Iris pigment epithelial cell (primary cell): ENCODE measurements around the gene HMHB1.

ENCODE experiments used
- DNase-seq: peaks from one replicate; pipeline ENCODE4 v3.0.0-alpha.2; 2011; ENCODE audit warnings: low read depth

Gene HMHB1

DNA sequence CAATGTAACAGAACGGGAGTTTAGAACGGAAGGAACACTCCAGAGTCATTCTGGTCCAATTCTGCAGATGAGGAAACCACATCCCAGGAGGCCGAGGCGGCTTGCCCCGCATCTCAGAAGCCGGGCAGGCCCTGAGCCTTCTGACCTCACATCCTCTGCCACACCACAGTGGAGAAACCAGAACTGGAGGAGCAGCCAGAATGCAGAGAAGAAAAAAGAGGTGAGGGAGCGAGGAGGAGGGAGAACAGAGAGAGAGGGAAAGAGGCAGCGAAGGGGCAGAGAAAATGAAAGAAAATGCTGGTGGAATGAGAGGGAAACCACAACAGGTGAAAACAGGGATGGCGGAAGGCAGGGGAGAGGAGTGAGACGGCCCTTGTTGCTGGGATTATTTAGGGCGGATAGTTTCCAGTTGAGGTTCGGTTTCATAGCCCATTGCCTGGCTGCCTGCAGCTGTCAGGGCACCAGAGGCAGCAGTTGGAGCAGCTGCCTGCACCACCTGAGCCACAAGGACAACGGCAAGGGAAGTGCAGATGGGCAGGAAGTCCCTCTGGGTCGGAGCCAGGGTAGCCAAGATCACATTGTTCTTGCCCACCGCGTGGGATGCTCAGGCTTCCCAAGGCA lies at the start of gene HMHB1:
Gene HMHB1 (plus strand): TSS at position 77 of the 621 bp plus-strand sequence.
- no peak for DNase-seq

DNA sequence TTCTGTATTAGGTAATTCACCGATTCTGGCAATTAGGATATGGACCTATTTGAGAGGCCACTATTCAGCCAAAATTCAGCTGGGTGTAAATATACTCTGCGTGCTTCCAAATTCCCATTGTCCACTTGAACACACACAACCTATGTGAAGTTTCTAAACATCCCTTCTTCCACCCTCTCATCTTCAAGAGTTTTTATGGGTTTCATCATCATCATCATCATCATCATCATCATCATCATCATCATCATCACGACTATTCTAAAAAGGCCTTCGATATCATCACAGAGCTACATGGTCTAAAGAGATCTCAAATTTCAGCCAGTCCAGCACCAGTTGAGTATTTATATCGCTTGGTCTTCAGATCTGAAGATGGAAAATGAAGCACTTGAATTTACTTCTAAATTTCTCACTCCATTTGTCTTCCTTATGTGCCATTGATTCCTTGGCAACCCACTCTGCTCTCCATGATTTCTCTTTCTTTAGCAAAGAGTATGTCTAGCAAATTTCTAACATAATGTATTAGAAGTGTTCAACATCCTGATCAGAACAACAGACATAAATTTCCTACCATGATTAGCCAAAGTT lies 49.2 kb upstream of the HMHB1 start:
- no peak for DNase-seq

DNA sequence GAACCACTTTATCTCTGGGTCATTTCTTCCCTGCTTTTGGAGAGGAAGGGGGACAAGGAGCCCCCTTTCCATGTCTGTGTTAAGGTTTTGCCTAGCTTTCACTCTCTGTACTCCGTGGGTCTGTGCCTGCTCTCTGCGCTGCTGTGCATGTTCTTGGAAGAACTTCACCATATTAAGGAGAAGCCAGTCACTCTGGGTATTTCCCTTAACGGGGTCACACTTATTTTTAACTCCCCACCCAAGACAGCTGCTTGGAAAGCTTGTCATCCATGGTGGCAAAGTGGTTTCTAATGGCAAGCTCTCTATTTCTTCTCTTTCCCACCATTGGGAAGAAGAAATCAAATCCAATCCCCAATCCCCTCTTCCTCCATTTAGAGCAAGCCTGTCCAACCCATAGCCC lies 44.8 kb upstream of the HMHB1 start:
- no peak for DNase-seq

DNA sequence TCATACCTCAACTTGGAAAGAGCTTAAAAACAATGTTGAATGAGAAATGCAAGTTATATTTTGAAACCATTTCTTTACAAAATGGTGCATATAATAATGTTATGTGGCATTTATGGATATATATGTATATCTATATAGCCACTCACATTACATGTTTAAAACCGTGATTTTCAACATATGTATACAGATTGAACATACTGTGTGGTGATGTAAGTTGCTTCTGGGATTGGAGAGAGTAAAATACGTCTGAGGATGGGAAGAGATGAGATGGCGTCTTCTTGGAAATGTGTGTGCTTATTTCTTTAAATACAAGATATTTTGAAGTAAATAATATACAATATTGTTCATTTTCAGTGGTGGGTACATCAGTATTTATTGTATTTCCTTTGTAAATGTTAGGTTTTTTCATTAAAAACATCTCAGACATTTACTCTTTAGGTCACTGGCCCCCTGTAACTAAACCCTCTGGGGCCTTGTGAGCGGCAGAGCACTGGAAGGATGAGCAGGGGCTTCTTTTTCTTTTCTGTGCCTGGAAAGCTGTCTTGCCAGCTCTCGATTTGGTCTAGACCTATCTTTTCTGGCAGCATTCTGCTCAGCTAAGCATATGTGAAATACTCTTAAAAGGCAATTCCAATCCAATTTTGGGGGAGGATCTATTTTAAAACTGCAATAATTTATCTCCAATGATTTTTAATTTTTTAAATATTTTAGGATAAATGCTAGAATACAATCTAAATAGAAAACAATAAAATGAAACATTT lies 42.8 kb upstream of the HMHB1 start:
- no peak for DNase-seq

DNA sequence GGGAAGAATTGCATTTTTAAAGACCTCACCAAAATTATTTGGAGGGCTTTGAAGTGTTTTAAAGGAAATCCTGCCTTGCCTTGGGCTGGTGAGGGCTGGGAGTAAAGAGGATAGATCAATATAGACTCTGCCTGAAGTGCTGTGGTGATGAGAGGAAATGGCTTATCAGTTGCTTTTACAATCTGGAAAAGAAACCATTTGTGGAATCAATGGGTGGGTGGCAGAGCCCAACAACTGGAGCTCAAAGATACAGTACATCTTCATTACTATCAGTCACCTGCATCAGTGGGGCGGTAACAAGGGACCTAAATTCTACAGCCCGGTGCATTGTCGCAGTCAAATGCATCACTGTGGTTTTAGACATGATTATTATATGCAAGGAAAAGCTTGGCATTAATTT lies 41.5 kb upstream of the HMHB1 start:
- no peak for DNase-seq

DNA sequence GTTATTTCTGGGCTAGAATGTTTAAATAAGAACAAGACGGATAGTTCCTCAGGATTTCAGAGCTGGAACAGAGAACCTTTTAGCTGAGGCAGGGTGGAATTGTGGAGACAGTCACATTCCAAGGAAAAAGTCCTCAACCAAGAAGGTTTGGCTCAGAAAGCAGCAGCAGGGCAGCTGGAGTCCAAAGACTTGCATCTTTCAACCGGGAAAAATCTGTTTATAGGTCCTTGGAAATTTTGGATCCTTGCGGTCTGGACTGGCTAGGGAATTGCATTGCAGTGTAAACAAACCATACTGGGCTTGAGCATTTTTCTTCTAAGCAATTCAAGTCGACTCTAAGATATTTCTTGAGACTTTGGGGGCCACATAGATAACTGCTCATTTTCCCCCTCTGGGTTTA lies 40.8 kb upstream of the HMHB1 start:
- no peak for DNase-seq

DNA sequence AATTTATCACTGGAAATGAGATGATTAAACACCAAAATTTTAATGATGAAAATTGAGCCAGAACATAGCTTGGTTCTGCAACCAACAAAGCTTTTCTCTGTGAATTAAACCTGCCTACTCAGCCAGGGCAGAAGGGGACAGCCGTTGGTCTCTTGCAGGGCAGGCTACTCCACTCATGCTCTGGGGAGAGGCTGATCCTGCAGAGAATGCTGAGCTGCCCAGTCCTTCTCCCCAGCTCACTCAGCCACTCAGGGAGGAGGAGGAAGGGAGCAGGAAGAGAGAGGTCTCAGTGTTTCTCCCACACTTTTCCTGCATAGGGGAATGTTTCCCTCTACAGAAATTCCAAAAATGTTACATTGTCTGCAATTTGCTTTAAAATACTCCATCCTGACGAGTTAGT lies 40.4 kb upstream of the HMHB1 start:
- no peak for DNase-seq

DNA sequence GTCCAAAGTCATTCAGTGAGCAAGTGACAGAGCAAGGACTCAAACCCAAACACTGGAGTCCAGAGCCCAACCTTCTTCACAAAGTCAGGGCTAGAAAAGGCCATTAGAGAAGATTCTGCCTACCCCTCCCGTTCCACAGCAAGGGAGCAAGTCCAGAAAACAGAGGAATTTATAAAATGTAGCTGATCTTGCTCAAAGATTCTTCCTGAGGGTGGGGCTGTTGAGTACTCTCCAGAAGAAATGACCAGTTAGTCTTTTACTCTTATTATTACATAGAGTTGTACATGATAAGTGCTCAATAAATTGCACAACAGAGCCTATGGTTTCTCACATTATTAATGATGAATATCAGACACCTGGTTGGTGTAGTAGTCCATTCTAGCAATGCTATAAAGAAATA lies 39.3 kb upstream of the HMHB1 start:
- DNase-seq = peak; percentile 39

DNA sequence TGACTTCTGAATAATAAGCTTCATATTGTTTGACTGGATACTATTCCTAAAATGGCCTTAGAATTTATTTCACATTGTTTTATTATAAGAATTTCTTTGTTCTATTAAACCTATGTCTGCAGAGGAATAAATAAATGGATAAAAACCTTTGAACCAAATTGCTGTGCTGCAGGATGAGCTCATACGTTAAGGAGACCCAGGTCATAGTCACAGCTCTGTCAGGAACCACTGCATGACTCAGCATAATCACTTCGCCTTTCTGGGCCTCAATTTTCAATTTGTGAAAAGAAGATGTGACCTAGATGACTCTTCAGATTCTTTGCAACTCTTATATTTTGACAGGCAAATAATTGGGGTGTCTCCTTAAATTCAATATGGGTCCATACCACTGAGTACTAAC lies 36.7 kb upstream of the HMHB1 start:
- peak; percentile 75 for DNase-seq

DNA sequence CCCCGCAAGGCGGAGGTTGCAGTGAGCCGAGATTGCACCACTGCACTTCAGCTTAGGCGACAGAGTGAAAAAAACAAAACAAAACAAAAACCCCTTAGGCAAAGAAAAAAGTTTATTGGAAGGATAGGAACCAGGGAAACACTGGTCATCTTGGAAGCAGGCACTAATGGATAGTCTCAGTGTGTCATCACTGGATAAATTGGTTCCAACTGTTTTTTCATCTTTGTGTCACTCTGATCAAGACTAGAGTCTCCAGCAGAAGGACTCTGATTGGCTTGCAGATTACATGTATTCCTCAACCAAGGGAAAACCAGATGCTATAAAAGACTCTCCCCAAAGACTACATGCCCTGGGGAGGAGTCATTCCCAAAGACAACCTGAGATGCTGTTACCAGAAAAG lies 35.0 kb upstream of the HMHB1 start:
- no peak for DNase-seq

DNA sequence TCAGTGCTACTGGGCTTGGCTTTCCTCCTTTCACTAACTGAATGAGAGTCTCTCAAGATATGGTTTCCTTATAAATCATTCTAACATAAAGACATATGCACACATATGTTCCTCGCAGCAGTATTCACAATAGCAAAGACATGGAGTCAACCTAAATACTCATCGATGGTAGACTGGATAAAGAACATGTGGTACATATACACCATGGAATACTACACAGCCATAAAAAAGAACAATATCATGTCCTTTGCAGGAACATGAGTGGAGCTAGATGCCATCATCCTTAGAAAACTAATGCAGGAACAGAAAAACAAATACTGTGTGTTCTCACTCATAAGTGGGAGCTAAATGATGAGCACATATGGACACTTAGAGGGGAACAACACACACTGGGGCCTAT lies 32.5 kb upstream of the HMHB1 start:
- DNase-seq = no peak

DNA sequence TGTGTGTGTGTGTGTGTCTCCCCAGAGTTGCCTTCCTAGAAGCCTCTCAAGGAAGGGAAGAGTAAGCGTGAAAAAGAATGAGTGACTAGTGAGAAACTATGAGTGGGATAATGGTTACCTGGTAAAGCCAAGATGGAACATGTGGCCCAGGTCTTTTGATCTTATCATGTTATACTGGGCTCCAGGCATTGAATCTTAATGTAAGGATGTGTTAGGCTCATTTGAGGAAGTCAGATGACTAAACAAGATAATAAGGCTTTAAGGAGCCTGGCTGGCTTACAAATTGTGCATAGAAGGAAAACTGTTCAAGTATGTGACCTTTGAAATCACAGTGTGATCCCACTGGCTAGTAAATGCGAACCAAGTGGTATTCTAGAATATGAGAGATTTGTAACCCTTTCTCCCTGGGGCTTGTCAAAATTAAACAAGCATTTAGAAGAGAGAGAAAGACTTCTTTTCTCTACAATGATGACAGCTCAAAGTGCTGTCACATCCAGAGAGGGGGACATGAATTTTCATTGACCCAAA lies 29.9 kb upstream of the HMHB1 start:
- no peak for DNase-seq

DNA sequence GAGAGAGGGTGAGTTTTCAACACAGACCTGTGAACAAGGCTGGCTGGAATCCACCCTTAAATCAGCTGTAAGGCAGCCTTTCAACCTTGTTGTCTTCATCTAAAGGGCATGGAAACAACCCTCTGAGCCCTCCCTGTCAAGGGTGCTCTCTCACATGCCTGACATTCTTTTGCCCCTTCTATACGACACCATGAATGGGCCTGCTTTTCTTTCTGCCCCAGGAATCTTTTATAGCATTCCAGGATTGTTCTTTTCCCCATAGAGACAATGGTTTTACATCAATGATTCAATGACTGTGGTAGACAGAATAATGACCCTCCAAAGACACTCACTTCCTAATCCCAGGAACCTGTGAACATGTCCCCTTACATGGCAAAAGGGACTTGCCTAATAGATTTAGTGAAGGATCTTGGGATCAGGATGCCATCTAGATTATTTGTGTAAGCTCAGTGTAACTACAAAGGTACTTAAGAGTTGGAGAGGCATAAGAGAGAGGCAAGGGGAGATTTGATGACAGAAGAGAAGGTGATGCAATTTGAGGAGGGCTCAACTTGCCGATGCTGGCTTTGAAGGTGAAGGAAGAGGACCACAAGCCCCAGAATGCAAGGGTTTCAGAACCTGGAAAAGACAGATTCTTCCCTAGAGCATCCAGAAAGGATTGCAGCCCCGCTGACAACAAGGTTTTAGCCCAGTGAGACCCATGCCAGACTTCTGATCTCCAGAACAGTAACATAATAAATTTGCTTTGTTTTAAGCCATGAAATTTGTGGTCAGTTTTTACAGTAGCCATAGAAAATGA lies 29.2 kb upstream of the HMHB1 start:
- DNase-seq = no peak

DNA sequence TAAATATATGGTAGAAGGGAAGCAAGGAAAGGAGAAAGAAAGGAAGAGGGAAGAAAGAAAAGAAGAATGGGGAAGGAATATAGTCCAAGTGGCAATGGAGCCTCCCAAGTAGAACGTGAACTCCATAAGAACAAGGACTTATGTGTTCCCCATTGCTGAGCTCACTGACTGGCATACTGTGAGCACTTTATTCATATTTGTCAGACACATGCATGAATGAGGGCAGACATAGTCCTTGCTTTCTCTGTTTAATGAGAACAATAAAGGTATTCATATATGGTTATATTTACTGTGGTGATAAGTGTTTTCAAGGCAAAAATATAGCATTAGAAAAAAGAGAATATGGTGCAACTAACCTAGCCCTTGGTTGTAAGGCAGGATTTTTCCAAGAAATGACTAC lies 23.6 kb upstream of the HMHB1 start:
- no peak for DNase-seq

DNA sequence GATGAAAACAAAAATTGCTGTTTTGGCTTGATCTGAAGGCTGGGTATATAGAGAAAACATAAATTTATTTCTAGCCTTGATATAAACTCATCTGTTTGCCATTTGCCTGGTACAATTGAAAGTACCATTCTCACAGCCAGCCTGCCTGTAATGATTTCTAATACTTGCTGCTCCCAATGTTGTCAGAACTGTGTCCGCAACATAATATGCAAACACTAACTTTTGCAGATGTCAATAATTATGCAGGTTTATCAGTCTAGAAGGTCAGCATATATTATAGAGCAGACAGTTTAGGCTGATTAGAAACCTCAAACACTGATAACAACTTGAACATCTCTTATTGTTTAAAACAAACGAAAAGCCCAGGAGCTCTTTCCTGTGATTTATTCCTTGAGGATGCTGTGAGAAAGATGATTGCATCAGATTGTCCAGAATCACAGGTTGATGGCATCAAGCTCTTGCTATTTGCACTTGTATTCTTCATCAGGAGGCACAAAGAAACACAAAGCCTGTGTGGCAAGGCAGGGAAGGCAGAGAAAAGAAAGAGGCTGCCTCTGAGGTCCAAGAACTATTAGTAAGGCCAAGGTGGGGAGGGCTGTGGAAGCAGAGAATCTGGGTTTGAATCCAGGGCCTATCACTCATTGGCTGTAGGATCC lies 21.4 kb upstream of the HMHB1 start:
- DNase-seq = no peak

DNA sequence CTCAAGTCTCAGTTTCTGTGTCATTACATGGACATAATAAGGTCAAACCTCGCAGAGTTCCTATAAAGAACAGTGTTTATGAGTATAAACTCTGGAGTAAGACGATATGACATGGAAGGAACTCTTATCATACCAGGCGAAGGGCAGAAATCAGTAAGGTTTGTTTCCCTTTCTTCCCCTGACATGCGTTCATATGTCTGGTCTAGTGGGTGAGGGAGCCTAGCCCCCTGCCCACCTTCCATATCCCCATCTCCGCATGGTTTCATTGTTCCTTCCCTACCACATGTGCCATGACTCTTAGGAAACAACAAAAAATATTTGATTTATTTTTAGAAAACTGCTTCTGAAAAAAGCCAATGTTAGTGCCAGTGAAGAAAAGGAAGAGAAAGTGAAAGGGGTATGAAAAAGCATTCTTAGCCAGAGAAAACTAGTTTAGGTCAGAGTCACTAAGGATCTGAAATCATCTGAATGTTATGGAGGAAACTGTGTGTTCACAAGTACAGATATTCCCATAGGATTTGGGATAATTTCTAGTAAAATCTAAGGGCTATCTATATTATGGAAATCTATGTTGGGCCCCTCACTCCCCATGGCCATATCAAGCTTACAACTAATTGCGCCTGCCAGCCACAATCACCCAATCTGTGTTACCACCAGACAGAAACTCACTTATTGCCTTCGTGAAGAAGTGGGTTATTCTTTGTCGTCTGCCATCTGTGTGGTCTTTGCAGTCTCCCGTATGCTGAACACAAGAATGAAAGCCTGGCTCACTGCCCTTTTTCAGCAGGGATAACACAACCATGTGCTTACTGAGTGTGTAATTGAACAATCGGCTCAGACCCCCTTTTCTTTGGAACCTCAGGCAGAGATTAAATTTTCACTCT lies 19.9 kb upstream of the HMHB1 start:
- DNase-seq = peak; percentile 17

DNA sequence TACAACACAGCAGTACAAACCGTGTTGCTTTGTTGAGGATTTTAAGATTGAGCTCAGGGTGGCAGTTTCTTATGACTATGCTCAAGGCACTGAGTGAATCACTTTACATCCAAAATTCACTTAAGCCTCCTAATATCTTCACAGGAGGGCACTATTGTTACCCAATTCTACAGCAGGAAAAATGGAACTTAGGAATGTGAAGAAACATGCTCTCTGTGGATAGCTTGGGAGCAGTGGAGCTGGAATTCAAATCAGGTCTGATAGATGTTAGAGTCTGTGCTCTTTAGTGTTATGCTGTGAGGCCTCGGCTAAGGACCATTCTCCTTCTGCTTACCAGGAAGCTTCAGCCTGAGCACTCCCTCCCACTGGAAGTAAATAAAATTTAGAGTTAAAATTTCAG lies 18.7 kb upstream of the HMHB1 start:
- no peak for DNase-seq

DNA sequence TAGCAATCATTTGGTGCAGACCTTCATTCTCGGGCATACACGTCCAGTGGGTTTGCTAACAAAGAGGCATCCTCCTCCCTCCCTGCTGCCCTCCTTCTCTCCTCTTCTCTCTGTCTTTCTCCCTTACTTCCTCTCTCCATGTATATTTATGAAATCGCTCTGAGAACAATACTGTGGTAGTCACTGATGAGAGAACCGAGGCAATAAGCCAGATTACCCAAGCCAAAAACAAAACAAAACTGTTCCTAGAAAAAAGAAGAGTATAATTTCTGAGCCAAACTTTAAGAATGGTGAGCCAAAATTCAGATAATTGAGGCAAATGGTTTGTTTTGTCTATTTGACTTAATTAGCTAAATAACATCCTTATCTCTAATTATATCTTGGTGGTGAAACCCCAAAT lies 15.8 kb upstream of the HMHB1 start:
- no peak for DNase-seq

DNA sequence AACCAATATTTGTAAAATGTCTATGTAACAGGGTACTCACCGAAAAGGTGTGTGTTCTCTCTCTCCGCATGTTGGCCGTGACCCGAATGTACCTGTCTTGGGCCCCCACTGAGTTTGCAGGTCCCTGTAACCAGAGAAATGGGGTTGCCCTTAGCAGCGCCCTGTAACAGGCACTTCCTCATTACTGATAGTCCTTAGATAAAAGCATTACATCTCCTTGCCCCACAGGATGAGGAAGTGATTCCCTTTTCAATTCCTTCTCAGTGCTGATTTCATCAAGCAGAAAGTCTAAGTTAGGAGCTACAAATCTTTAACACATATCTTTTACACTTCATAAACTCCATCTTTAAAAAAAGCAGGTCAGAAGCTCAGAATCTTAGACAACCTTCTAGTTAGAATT lies 15.2 kb upstream of the HMHB1 start:
- DNase-seq = no peak

DNA sequence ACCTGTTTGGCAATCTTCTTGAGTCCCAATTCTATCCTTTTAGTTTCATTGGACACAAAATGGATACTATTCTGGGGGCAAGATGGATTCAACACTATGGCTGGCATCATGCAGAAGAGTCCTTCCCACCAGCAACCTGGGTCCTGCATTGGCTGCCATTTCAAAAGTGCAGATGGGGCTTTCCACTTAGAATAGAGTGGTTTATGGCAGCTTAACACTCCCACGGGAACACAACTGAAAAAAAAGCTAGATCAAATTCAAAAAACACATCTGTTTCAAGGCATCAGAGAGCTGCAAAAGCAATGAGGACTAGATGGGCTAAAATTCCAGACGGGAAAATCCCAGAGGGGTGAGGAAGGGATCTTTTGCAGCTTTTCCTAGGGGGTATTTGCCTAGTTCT lies 11.2 kb upstream of the HMHB1 start:
- DNase-seq = no peak
